ENCODE measurements around the gene MGMT. TPM values are rescaled to one million over a fixed set of nuclear protein-coding genes. Genes with fewer than 3 reads are reported as not detected.

MGMT gene
- total RNA-seq, 1 experiment from 2014 or later, result 11.5 TPM

GRCh38 chr10:129509835-129510234, 42.8 kb downstream of the MGMT start:
- H3K4me3 ChIP-seq (replicated peaks in 1 of 2; ENCODE audit: low read depth in 1 of 2, low read length in 2 of 2), result no peak overlapping the region
- no peak for DNase-seq (ENCODE audit: low read depth, low spot score)
- H3K4me2 ChIP-seq (ENCODE audit: low read length), result no peak overlapping the region
- H3K9me3 ChIP-seq (ENCODE audit: control insufficient read depth in 1 of 2, insufficient read depth in 1 of 2, low read depth in 1 of 2, low read length in 2 of 2), result peaks cover 20 to 23% of the 10 kb centered on the region in 2 experiments; a peak in 2 of 4 replicates
- no peaks in the 10 kb centered on the region for H3K9me2 ChIP-seq (ENCODE audit: insufficient read depth)
- no peaks in the 10 kb centered on the region for H3K4me1 ChIP-seq (ENCODE audit: control insufficient read depth in 1 of 2, insufficient read depth in 2 of 2, low read length in 2 of 2)
- ChIA-PET CTCF (no interaction called here), RAD21 (ENCODE audit: low non-redundant PET in 1 of 2, low total read pairs in 2 of 2, uncharacterized antibody in 2 of 2, unreplicated experiment in 2 of 2) (no interaction called here), POLR2A (no interaction called here)
- no peak for ATAC-seq
- H3K36me3 ChIP-seq (ENCODE audit: control insufficient read depth in 1 of 2, insufficient read depth in 2 of 2, low read length in 2 of 2), result no peaks in the 10 kb centered on the region
- H4K20me1 ChIP-seq (ENCODE audit: insufficient read depth), result no peaks in the 10 kb centered on the region
- no peaks in the 10 kb centered on the region for H3K79me2 ChIP-seq (ENCODE audit: insufficient read depth, low read length)
- H3K27ac ChIP-seq (ENCODE audit: low read depth, low read length), result no peak overlapping the region
- TF ChIP-seq SIN3A (IDR thresholded peaks at IDR 0.05; ENCODE audit: low read depth), result no peak
- TF ChIP-seq, protein P1, sequence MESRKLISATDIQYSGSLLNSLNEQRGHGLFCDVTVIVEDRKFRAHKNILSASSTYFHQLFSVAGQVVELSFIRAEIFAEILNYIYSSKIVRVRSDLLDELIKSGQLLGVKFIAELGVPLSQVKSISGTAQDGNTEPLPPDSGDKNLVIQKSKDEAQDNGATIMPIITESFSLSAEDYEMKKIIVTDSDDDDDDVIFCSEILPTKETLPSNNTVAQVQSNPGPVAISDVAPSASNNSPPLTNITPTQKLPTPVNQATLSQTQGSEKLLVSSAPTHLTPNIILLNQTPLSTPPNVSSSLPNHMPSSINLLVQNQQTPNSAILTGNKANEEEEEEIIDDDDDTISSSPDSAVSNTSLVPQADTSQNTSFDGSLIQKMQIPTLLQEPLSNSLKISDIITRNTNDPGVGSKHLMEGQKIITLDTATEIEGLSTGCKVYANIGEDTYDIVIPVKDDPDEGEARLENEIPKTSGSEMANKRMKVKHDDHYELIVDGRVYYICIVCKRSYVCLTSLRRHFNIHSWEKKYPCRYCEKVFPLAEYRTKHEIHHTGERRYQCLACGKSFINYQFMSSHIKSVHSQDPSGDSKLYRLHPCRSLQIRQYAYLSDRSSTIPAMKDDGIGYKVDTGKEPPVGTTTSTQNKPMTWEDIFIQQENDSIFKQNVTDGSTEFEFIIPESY (IDR thresholded peaks at IDR 0.05; ENCODE audit: extremely low read depth, insufficient replicate concordance, low read length), result no peak
- TF ChIP-seq YY1 (IDR thresholded peaks at IDR 0.05; ENCODE audit: extremely low read depth, insufficient replicate concordance, low read depth, low read length), result no peak
- no peak for TF ChIP-seq ELF1 (IDR thresholded peaks at IDR 0.05; ENCODE audit: borderline replicate concordance, low read depth)
- TF ChIP-seq REST (IDR thresholded peaks at IDR 0.05; ENCODE audit: low read depth), result no peak
- TF ChIP-seq EZH2phosphoT487 (IDR thresholded peaks at IDR 0.05; ENCODE audit: borderline replicate concordance), result no peak
- TF ChIP-seq RAD21 (IDR thresholded peaks at IDR 0.05; ENCODE audit: low read depth), result no peak
- TF ChIP-seq CBX3 (IDR thresholded peaks at IDR 0.05; ENCODE audit: low read depth), result no peak
- TF ChIP-seq TCF7L2 (IDR thresholded peaks at IDR 0.05; ENCODE audit: borderline replicate concordance, extremely low read depth, insufficient read depth, insufficient read length), result no peak
- TF ChIP-seq ZFX (IDR thresholded peaks at IDR 0.05), result no peak
- no peak for TF ChIP-seq FOSL1 (IDR thresholded peaks at IDR 0.05; ENCODE audit: low read depth)
- TF ChIP-seq SP1 (IDR thresholded peaks at IDR 0.05; ENCODE audit: low read depth), result no peak
- TF ChIP-seq SRF (IDR thresholded peaks at IDR 0.05; ENCODE audit: low read depth), result no peak
- no peak for TF ChIP-seq POLR2AphosphoS5 (IDR thresholded peaks at IDR 0.05; ENCODE audit: low read depth, low read length)
- no peak for TF ChIP-seq JUND (IDR thresholded peaks at IDR 0.05)
- TF ChIP-seq, protein P2, sequence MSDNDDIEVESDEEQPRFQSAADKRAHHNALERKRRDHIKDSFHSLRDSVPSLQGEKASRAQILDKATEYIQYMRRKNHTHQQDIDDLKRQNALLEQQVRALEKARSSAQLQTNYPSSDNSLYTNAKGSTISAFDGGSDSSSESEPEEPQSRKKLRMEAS (IDR thresholded peaks at IDR 0.05), result no peak
- no peak for TF ChIP-seq EZH2 (IDR thresholded peaks at IDR 0.05)
- TF ChIP-seq CEBPB (IDR thresholded peaks at IDR 0.05; ENCODE audit: low read depth), result no peak
- no peak for TF ChIP-seq CTCF (IDR thresholded peaks at IDR 0.05 in 2 of 3, conservative IDR thresholded peaks at IDR 0.05 in 1 of 3; ENCODE audit: borderline replicate concordance in 1 of 3, insufficient read depth in 1 of 3, low read depth in 2 of 3, low read length in 2 of 3)
- no peak for TF ChIP-seq EGR1 (IDR thresholded peaks at IDR 0.05; ENCODE audit: low read depth)
- H3K27me3 ChIP-seq (ENCODE audit: insufficient read depth, low read length), result no peaks in the 10 kb centered on the region
- no peak overlapping the region for H2AFZ ChIP-seq (ENCODE audit: low read depth, low read length, poor library complexity, severe bottlenecking)
- intact Hi-C loops (cut with micrococcal nuclease), result no loop called here
- H3K9ac ChIP-seq (ENCODE audit: low read length), result no peak overlapping the region
- no TSS peak for BruUV-seq (replicated peaks)
